ENCODE data around the gene MTURN. TPM values are rescaled to one million over a fixed set of nuclear protein-coding genes. Genes with fewer than 3 reads are reported as not detected.

MTURN gene
- polyA plus RNA-seq, 1 donor from 2014 or later, result 75.5 TPM

DNA sequence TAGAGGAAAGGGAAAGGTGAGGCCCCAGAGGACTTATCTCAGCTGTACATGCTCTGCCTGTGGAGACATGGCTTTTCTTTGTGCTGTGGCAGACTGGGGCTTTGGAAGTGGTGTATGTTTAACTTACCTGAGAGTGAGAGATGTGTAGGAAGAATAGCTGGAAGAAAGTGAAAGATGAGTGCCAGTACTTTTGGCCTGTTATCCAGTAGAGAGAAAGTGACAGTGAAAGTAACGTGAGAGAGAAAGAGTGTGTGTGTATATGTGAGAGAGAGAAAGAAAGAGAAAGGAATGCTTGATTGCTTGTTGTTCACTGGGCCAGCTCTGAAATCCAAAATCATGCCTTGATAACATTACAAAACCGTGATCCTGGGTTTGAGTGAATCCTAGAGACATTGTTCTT is 25.5 kb downstream of the MTURN start:
- no peaks in the 10 kb centered on the region for H4K20me1 ChIP-seq (ENCODE audit: insufficient read depth)
- no peaks in the 10 kb centered on the region for H3K9me3 ChIP-seq (ENCODE audit: low read length)
- no peak overlapping the region for H3K4me3 ChIP-seq (ENCODE audit: low read length)
- no peak overlapping the region for H2AFZ ChIP-seq (ENCODE audit: low read depth, low read length)
- TF ChIP-seq RAD21 (conservative IDR thresholded peaks at IDR 0.05) (no peak), TAF1 (IDR thresholded peaks at IDR 0.05; ENCODE audit: low read depth) (no peak), CTCF (IDR thresholded peaks at IDR 0.05; ENCODE audit: poor library complexity, severe bottlenecking) (no peak)
- no peaks in the 10 kb centered on the region for H3K36me3 ChIP-seq (ENCODE audit: insufficient read depth, low read length)
- no peaks in the 10 kb centered on the region for H3K79me2 ChIP-seq (replicated peaks; ENCODE audit: insufficient read depth, low read length)
- H3F3A ChIP-seq (ENCODE audit: insufficient read depth, low read length, poor library complexity, severe bottlenecking), result no peaks in the 10 kb centered on the region
- no peak overlapping the region for H3K27ac ChIP-seq (ENCODE audit: low read length)
- no peaks in the 10 kb centered on the region for H3K9me2 ChIP-seq (ENCODE audit: insufficient read depth, low read length)
- no peak overlapping the region for H3K9ac ChIP-seq (ENCODE audit: low read length)
- H3K27me3 ChIP-seq (ENCODE audit: insufficient read depth, low read depth, low read length), result no peaks in the 10 kb centered on the region
- no peak overlapping the region for H3K4me2 ChIP-seq (ENCODE audit: low read length)

GRCh38 chr7:30162133-30162532 is 27.3 kb downstream of the MTURN start:
- Histone ChIP-seq H3F3A (ENCODE audit: insufficient read depth, low read length, poor library complexity, severe bottlenecking) (no peaks in the 10 kb centered on the region), H3K4me2 (ENCODE audit: low read length) (no peak overlapping the region), H3K36me3 (ENCODE audit: insufficient read depth, low read length) (no peaks in the 10 kb centered on the region), H4K20me1 (ENCODE audit: insufficient read depth) (no peaks in the 10 kb centered on the region), H3K9me3 (ENCODE audit: low read length) (no peaks in the 10 kb centered on the region), H3K9me2 (ENCODE audit: insufficient read depth, low read length) (no peaks in the 10 kb centered on the region), H3K4me3 (ENCODE audit: low read length) (no peak overlapping the region), H3K9ac (ENCODE audit: low read length) (no peak overlapping the region), H3K27me3 (ENCODE audit: insufficient read depth, low read depth, low read length) (no peaks in the 10 kb centered on the region), H3K27ac (ENCODE audit: low read length) (no peak overlapping the region), H2AFZ (ENCODE audit: low read depth, low read length) (no peak overlapping the region), H3K79me2 (replicated peaks; ENCODE audit: insufficient read depth, low read length) (no peaks in the 10 kb centered on the region)
- no peak for TF ChIP-seq CTCF (IDR thresholded peaks at IDR 0.05; ENCODE audit: poor library complexity, severe bottlenecking)
- TF ChIP-seq MXI1 (conservative IDR thresholded peaks at IDR 0.05; ENCODE audit: poor library complexity, severe bottlenecking), result no peak
- TF ChIP-seq TAF1 (IDR thresholded peaks at IDR 0.05; ENCODE audit: low read depth), result no peak
- TF ChIP-seq SMC3 (conservative IDR thresholded peaks at IDR 0.05; ENCODE audit: poor library complexity), result no peak
- TF ChIP-seq, protein P1, sequence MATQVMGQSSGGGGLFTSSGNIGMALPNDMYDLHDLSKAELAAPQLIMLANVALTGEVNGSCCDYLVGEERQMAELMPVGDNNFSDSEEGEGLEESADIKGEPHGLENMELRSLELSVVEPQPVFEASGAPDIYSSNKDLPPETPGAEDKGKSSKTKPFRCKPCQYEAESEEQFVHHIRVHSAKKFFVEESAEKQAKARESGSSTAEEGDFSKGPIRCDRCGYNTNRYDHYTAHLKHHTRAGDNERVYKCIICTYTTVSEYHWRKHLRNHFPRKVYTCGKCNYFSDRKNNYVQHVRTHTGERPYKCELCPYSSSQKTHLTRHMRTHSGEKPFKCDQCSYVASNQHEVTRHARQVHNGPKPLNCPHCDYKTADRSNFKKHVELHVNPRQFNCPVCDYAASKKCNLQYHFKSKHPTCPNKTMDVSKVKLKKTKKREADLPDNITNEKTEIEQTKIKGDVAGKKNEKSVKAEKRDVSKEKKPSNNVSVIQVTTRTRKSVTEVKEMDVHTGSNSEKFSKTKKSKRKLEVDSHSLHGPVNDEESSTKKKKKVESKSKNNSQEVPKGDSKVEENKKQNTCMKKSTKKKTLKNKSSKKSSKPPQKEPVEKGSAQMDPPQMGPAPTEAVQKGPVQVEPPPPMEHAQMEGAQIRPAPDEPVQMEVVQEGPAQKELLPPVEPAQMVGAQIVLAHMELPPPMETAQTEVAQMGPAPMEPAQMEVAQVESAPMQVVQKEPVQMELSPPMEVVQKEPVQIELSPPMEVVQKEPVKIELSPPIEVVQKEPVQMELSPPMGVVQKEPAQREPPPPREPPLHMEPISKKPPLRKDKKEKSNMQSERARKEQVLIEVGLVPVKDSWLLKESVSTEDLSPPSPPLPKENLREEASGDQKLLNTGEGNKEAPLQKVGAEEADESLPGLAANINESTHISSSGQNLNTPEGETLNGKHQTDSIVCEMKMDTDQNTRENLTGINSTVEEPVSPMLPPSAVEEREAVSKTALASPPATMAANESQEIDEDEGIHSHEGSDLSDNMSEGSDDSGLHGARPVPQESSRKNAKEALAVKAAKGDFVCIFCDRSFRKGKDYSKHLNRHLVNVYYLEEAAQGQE (IDR thresholded peaks at IDR 0.05; ENCODE audit: borderline replicate concordance), result no peak
- TF ChIP-seq EP300 (conservative IDR thresholded peaks at IDR 0.05; ENCODE audit: poor library complexity, severe bottlenecking), result no peak
- no peak for TF ChIP-seq POLR2AphosphoS5 (IDR thresholded peaks at IDR 0.05)
- TF ChIP-seq RAD21 (conservative IDR thresholded peaks at IDR 0.05), result no peak
- no peak for TF ChIP-seq EZH2 (IDR thresholded peaks at IDR 0.05; ENCODE audit: borderline replicate concordance, insufficient read depth, low read length, poor library complexity, severe bottlenecking)
